HepG2 (cell line): ENCODE measurements around the gene IHH. TPM values are rescaled to one million over a fixed set of nuclear protein-coding genes. Genes with fewer than 3 reads are reported as not detected.

ENCODE experiments used
- ATAC-seq: fragments of 200-7000 bp; cut with Tn5 transposase; 3 replicates; pipeline ENCODE4 v1.9.1; 2020; ENCODE audit warnings: mild to moderate bottlenecking, moderate library complexity
- BruUV-seq: library from RNA; stranded (reverse); fragments of 400-500 nt; replicated peaks from 2 replicates; lab custom pipeline; 2021; lab: Mats Ljungman, UMichigan
- CTCF ChIA-PET: fragments of 300-600 bp; formaldehyde crosslinking; extraction: SDS; loops from one replicate; lab custom pipeline; 2021; ENCODE audit warnings: low total read pairs, inconsistent platforms, low intra/inter-chr PET ratio; lab: Yijun Ruan, JAX
- POLR2A ChIA-PET: fragments of 350-600 bp; sonication (Branson Sonifier 250); formaldehyde crosslinking; loops from one replicate; lab custom pipeline; 2020; ENCODE audit warnings: antibody characterized with exemption, inconsistent platforms; lab: Yijun Ruan, JAX
- DNase-seq: peaks from one replicate; pipeline ENCODE4 v3.0.0-alpha.2; 2015; ENCODE audit warnings: low spot score
- FAIRE-seq: peaks from 3 replicates; lab custom pipeline; 2011; peaks lifted over from hg19 to GRCh38; lab: Jason Lieb, UNC
- H2AFZ ChIP-seq: one replicate; pipeline ENCODE4 v1.6.1; 2011; ENCODE audit warnings: low read length, inconsistent platforms
- H3K27ac ChIP-seq: fragments of 300-600 bp; 3 replicates; pipeline ENCODE4 v1.8.0; 2011; ENCODE audit warnings: mixed run types, mild to moderate bottlenecking, mixed read lengths, low read length, inconsistent platforms; ENCODE audit not compliant: insufficient read depth; ENCODE audit errors: extremely low read length
- H3K27me3 ChIP-seq, 2 experiments: fragments of 200-600 bp in 1 of 2; 2 replicates in 1 of 2; 3 replicates in 1 of 2; pipeline versions ENCODE4 v1.6.0 to v1.8.0; 2011; ENCODE audit warnings: low read length in 2 of 2, mild to moderate bottlenecking in 2 of 2, moderate library complexity in 2 of 2, inconsistent platforms in 1 of 2; ENCODE audit not compliant: insufficient read depth in 2 of 2, control insufficient read depth in 1 of 2
- H3K36me3 ChIP-seq, 2 experiments: fragments of 200-600 bp in 1 of 2; replicated peaks in 1 of 2; 2 replicates in 1 of 2; 3 replicates in 1 of 2; pipeline versions ENCODE4 v1.5.1 to v1.8.0; 2011; ENCODE audit warnings: low read length in 2 of 2, inconsistent platforms in 1 of 2; ENCODE audit not compliant: insufficient read depth in 2 of 2, control insufficient read depth in 1 of 2
- H3K4me1 ChIP-seq: 2 replicates; pipeline ENCODE4 v1.5.1; 2012; ENCODE audit warnings: low read length, inconsistent platforms; ENCODE audit not compliant: insufficient read depth
- H3K4me2 ChIP-seq: 2 replicates; pipeline ENCODE4 v1.6.0; 2011; ENCODE audit warnings: low read depth, low read length, inconsistent platforms
- H3K4me3 ChIP-seq, 3 experiments: fragments of 200-600 bp in 1 of 3; sonication (generic), shearing (Covaris generic) in 1 of 3; replicated peaks in 1 of 3; 2 replicates each; pipeline ENCODE4 v1.5.1; 2011 to 2016; ENCODE audit warnings: low read length in 3 of 3, inconsistent platforms in 2 of 3, low read depth in 2 of 3, mild to moderate bottlenecking in 2 of 3, control low read depth in 1 of 3, mixed read lengths in 1 of 3; ENCODE audit not compliant: insufficient read depth in 1 of 3
- H3K79me2 ChIP-seq: one replicate; pipeline ENCODE4 v1.6.1; 2011; ENCODE audit warnings: low read length, inconsistent platforms; ENCODE audit not compliant: insufficient read depth
- H3K9ac ChIP-seq: 2 replicates; pipeline ENCODE4 v1.6.0; 2011; ENCODE audit warnings: mild to moderate bottlenecking, low read depth, low read length, inconsistent platforms; ENCODE audit not compliant: insufficient read depth
- H3K9me3 ChIP-seq: 2 replicates; pipeline ENCODE4 v1.5.1; 2012; ENCODE audit warnings: mild to moderate bottlenecking, low read length
- H4K20me1 ChIP-seq: 2 replicates; pipeline ENCODE4 v1.6.0; 2011; ENCODE audit warnings: inconsistent platforms, mild to moderate bottlenecking, low read length, moderate library complexity; ENCODE audit not compliant: insufficient read depth
- CENPT ChIP-seq: sonication (generic); formaldehyde crosslinking; IDR thresholded peaks from 2 replicates; pipeline ENCODE4 v1.8.0; 2022; ENCODE audit warnings: low read depth, mild to moderate bottlenecking, moderate library complexity, missing genetic modification reagents
- FOSL2 ChIP-seq: sonication (generic); formaldehyde crosslinking; IDR thresholded peaks from 2 replicates; pipeline ENCODE4 v1.4.0; 2020; ENCODE audit warnings: missing genetic modification reagents
- GATAD2A ChIP-seq: IDR thresholded peaks from 2 replicates; pipeline ENCODE4 v1.6.1; 2016
- KMT2A ChIP-seq: sonication (generic); formaldehyde crosslinking; IDR thresholded peaks from 2 replicates; pipeline ENCODE4 v1.4.0; 2020; ENCODE audit warnings: missing genetic modification reagents
- NFKB2 ChIP-seq: sonication (generic); formaldehyde crosslinking; IDR thresholded peaks from 2 replicates; pipeline ENCODE4 v1.4.0; 2020; ENCODE audit warnings: missing genetic modification reagents, borderline replicate concordance
- RCOR2 ChIP-seq: IDR thresholded peaks from 2 replicates; pipeline ENCODE4 v1.6.1; 2016; ENCODE audit warnings: missing biosample characterization, missing genetic modification reagents
- TAF15 ChIP-seq: fragments of 200-400 bp; formaldehyde crosslinking; IDR thresholded peaks from one replicate; pipeline ENCODE4 v1.6.1; 2018; ENCODE audit warnings: mild to moderate bottlenecking, low read depth, low read length; ENCODE audit not compliant: poor library complexity, severe bottlenecking
- ZNF674 ChIP-seq: sonication (generic); formaldehyde crosslinking; IDR thresholded peaks from 2 replicates; pipeline ENCODE4 v1.5.0; 2020; ENCODE audit warnings: low read depth, mild to moderate bottlenecking, missing genetic modification reagents
- WGBS: methylation state at CpG from one replicate; pipeline ENCODE4 v1.1.6; 2017; ENCODE audit warnings: low lambda C conversion rate; 5-methylcytosine and 5-hydroxymethylcytosine counted together
- in situ Hi-C: cut with HindIII; loops from 2 replicates; pipeline ENCODE4 v1.10.0; 2017; ENCODE audit warnings: low pct_unique_long_range_greater_than_20kb; ENCODE audit not compliant: extremely low pct_ligation_motif_present
- intact Hi-C: fragments of 100-400 bp; cut with micrococcal nuclease; formaldehyde crosslinking; loops from one replicate; pipeline ENCODE4 v1.10.0; 2022; ENCODE audit not compliant: unreplicated experiment
- polyA plus RNA-seq, 8 experiments: library from polyadenylated mRNA; depleted of rRNA in 3 of 8; stranded (reverse) in 7 of 8; unstranded in 1 of 8; fragments of >200 nt; fragmentation: Illumina TruSeq in 4 of 8; extraction: Trizol in 4 of 8; gene quantifications; 2 replicates each; pipeline versions ENCODE4 v1.2.1 to v1.2.3, GENCODE V29; 2011 to 2016; ENCODE audit warnings: low read depth in 4 of 8, missing spikeins in 1 of 8, mixed read lengths in 1 of 8; ENCODE audit not compliant: insufficient read depth in 1 of 8
- total RNA-seq, 5 experiments: library from RNA; depleted of rRNA; stranded (reverse); fragments of >200 nt; fragmentation: Illumina TruSeq; extraction: Trizol; gene quantifications; 2 replicates each; pipeline ENCODE4 v1.2.3, GENCODE V29; 2016; ENCODE audit warnings: low read depth in 1 of 5
- TF ChIP-seq, protein P1 (sequence below), 2 experiments: sonication (generic) in 1 of 2; formaldehyde crosslinking in 1 of 2; IDR thresholded peaks; 2 replicates each; pipeline versions ENCODE4 v1.4.0 to v1.6.1; 2018 to 2020; ENCODE audit warnings: missing genetic modification reagents in 2 of 2, borderline replicate concordance in 1 of 2, low read depth in 1 of 2, mild to moderate bottlenecking in 1 of 2, missing biosample characterization in 1 of 2
- TF ChIP-seq, protein P2 (sequence below): IDR thresholded peaks from 2 replicates; pipeline ENCODE4 v1.6.1; 2016; ENCODE audit warnings: mild to moderate bottlenecking
- TF ChIP-seq, protein P3 (sequence below): sonication (generic); formaldehyde crosslinking; IDR thresholded peaks from 2 replicates; pipeline ENCODE4 v1.4.0; 2020; ENCODE audit warnings: missing genetic modification reagents
- TF ChIP-seq, protein P4 (sequence below): sonication (generic); formaldehyde crosslinking; IDR thresholded peaks from 2 replicates; pipeline ENCODE4 v1.4.0; 2020; ENCODE audit warnings: low read depth, missing genetic modification reagents

IHH gene
- total and polyA plus RNA-seq, 2 of the 13 experiments (the other 11 are each of a cell fraction or from before 2014, with no cell fraction given): 0.42 TPM; not detected in 1

DNA sequence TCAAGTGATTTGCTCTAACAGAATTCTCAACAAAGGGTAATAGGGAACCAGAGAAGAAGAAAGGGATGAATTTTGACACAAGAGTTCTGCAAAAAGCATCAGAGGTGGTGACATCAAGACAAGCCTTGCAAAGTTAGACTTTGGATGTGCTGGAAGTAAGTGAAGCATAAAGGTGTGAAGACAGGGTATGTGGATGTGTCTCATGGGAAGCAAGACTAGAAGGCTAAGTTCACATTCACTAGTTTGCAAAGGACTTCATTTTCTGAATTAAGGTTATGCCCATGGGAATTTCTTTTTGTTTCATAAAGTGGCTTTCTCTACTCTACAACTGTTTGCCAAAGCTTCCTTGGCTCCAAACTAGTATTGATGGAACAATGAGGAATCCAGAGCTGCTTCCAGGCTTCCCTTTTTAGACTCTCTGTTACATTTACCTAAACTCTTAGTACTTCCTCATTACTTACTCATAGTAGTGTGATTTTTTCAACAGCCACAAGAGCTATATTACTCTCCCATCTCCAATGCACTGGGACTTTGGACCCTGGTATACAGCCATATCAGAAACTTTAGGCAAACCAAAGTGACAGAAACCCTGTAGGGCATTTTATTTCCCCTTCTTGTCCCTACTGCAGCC is 21.1 kb upstream of the IHH start (continued):
- TF ChIP-seq, protein P1, sequence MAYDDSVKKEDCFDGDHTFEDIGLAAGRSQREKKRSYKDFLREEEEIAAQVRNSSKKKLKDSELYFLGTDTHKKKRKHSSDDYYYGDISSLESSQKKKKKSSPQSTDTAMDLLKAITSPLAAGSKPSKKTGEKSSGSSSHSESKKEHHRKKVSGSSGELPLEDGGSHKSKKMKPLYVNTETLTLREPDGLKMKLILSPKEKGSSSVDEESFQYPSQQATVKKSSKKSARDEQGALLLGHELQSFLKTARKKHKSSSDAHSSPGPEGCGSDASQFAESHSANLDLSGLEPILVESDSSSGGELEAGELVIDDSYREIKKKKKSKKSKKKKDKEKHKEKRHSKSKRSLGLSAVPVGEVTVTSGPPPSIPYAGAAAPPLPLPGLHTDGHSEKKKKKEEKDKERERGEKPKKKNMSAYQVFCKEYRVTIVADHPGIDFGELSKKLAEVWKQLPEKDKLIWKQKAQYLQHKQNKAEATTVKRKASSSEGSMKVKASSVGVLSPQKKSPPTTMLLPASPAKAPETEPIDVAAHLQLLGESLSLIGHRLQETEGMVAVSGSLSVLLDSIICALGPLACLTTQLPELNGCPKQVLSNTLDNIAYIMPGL (CRISPR knock-in tag; IDR thresholded peaks at IDR 0.05; ENCODE audit: borderline replicate concordance in 1 of 2, low read depth in 1 of 2): no peak
- no peak for TF ChIP-seq FOSL2 (CRISPR knock-in tag)
- TF ChIP-seq RCOR2: no peak
- TF ChIP-seq CENPT (CRISPR knock-in tag): no peak
- TF ChIP-seq, protein P2, sequence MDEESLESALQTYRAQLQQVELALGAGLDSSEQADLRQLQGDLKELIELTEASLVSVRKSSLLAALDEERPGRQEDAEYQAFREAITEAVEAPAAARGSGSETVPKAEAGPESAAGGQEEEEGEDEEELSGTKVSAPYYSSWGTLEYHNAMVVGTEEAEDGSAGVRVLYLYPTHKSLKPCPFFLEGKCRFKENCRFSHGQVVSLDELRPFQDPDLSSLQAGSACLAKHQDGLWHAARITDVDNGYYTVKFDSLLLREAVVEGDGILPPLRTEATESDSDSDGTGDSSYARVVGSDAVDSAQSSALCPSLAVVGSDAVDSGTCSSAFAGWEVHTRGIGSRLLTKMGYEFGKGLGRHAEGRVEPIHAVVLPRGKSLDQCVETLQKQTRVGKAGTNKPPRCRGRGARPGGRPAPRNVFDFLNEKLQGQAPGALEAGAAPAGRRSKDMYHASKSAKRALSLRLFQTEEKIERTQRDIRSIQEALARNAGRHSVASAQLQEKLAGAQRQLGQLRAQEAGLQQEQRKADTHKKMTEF (CRISPR knock-in tag): 0 out of 2 replicates have a peak, but pooled peaks have one; percentile 5

DNA sequence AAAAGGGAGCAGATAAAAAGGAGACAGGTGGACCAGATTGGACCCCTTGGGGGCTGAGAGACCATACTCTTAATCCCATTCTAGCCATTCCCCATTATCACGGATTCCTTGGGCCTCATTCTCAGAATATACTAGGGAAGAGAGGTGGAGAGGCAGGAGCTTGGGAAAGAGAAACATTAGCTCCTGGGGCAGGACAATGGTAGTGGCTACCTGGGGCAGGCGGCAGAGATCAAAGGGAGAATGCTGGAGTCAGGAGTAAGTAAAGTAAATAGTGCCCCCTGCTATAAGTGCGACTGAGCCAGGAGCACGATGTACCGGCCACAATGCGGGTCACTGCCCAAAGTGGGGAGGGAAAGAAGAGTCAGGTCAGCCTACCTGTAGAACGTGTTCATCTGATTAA is 20.4 kb upstream of the IHH start:
- no peak overlapping the region; a peak in 1 of 6 replicates for H3K4me3 ChIP-seq
- ATAC-seq: peak; percentile 84
- H3K9ac ChIP-seq: no peak overlapping the region
- peak overlapping the region; percentile 60 for H3K4me2 ChIP-seq
- FAIRE-seq: peak; percentile 79
- no TSS peak for BruUV-seq
- intact Hi-C loops: loop anchor here (1.0 kb wide), 1 partner anchor 10 kb away; no protein-coding TSS in a partner anchor
- no peaks in the 10 kb centered on the region for H3K27me3 ChIP-seq
- 1% methylated on average over 7 of the region's 7 CpGs for WGBS
- H2AFZ ChIP-seq: no peak overlapping the region
- H3K9me3 ChIP-seq: no peaks in the 10 kb centered on the region
- CTCF ChIA-PET: no interaction called here
- H3K4me1 ChIP-seq: peaks cover 56% of the 10 kb centered on the region
- peak; percentile 89 for DNase-seq
- POLR2A ChIA-PET: interaction anchor here (1.0 to 3.3 kb wide), 3 partner anchors 10 to 95 kb away, joined by 3 to 20 read pairs (median 5); partner anchors contain the start of gene CNPPD1
- H3K27ac ChIP-seq: no peak overlapping the region
- no peaks in the 10 kb centered on the region for H3K79me2 ChIP-seq
- in situ Hi-C loops: no loop called here
- no peaks in the 10 kb centered on the region; the same call in 1 of the 2 replicates for H4K20me1 ChIP-seq
- peaks cover 10 to 11% of the 10 kb centered on the region in 2 experiments; a peak in 4 of 5 replicates for H3K36me3 ChIP-seq
- TF ChIP-seq, protein P3, sequence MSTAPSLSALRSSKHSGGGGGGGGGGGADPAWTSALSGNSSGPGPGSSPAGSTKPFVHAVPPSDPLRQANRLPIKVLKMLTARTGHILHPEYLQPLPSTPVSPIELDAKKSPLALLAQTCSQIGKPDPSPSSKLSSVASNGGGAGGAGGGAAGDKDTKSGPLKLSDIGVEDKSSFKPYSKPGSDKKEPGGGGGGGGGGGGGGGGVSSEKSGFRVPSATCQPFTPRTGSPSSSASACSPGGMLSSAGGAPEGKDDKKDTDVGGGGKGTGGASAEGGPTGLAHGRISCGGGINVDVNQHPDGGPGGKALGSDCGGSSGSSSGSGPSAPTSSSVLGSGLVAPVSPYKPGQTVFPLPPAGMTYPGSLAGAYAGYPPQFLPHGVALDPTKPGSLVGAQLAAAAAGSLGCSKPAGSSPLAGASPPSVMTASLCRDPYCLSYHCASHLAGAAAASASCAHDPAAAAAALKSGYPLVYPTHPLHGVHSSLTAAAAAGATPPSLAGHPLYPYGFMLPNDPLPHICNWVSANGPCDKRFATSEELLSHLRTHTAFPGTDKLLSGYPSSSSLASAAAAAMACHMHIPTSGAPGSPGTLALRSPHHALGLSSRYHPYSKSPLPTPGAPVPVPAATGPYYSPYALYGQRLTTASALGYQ (CRISPR knock-in tag): peak; percentile 64; the same call in 1 of the 2 replicates
- TF ChIP-seq NFKB2 (no peak), FOSL2 (CRISPR knock-in tag) (peak; percentile 64; the same call in 1 of the 2 replicates), GATAD2A (peak; percentile 84), TAF15 (no peak), ZNF674 (CRISPR knock-in tag) (no peak), KMT2A (CRISPR knock-in tag) (peak; percentile 58; the same call in 1 of the 2 replicates)
- TF ChIP-seq, protein P4, sequence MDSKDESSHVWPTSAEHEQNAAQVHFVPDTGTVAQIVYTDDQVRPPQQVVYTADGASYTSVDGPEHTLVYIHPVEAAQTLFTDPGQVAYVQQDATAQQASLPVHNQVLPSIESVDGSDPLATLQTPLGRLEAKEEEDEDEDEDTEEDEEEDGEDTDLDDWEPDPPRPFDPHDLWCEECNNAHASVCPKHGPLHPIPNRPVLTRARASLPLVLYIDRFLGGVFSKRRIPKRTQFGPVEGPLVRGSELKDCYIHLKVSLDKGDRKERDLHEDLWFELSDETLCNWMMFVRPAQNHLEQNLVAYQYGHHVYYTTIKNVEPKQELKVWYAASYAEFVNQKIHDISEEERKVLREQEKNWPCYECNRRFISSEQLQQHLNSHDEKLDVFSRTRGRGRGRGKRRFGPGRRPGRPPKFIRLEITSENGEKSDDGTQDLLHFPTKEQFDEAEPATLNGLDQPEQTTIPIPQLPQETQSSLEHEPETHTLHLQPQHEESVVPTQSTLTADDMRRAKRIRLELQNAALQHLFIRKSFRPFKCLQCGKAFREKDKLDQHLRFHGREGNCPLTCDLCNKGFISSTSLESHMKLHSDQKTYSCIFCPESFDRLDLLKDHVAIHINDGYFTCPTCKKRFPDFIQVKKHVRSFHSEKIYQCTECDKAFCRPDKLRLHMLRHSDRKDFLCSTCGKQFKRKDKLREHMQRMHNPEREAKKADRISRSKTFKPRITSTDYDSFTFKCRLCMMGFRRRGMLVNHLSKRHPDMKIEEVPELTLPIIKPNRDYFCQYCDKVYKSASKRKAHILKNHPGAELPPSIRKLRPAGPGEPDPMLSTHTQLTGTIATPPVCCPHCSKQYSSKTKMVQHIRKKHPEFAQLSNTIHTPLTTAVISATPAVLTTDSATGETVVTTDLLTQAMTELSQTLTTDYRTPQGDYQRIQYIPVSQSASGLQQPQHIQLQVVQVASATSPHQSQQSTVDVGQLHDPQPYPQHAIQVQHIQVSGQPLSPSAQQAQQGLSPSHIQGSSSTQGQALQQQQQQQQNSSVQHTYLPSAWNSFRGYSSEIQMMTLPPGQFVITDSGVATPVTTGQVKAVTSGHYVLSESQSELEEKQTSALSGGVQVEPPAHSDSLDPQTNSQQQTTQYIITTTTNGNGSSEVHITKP (CRISPR knock-in tag): peak; percentile 82
